Cardiac muscle cell (in vitro differentiated cells and primary cell): Measurements from ENCODE around the gene JAKMIP2. TPM values are rescaled to one million over a fixed set of nuclear protein-coding genes. Genes with fewer than 3 reads are reported as not detected.

Source experiments
- DNase-seq, 2 donors: peaks; one replicate each; pipeline versions ENCODE4 v3.0.0 to v3.0.0-alpha.2; 2010 to 2017; ENCODE audit warnings: low read depth in 1 of 2, low spot score in 1 of 2
- H3K27ac ChIP-seq: fragments of 200-600 bp; sonication (generic); 2 replicates; pipeline ENCODE4 v1.5.1; 2016
- H3K27me3 ChIP-seq: fragments of 200-600 bp; sonication (generic); 2 replicates; pipeline ENCODE4 v1.6.0; 2016; ENCODE audit warnings: control low read depth
- H3K36me3 ChIP-seq: fragments of 200-600 bp; sonication (generic); 2 replicates; pipeline ENCODE4 v1.5.1; 2016; ENCODE audit warnings: control low read depth
- H3K4me1 ChIP-seq: fragments of 200-600 bp; sonication (generic); 2 replicates; pipeline ENCODE4 v1.8.1; 2017; ENCODE audit warnings: low read depth, mild to moderate bottlenecking, mixed run types
- H3K4me3 ChIP-seq: fragments of 200-600 bp; sonication (generic); 2 replicates; pipeline ENCODE4 v1.5.1; 2016; ENCODE audit warnings: mild to moderate bottlenecking
- H3K9me3 ChIP-seq: fragments of 200-600 bp; sonication (generic); 2 replicates; pipeline ENCODE4 v1.5.1; 2017; ENCODE audit warnings: low read depth, mild to moderate bottlenecking, control low read depth
- polyA plus RNA-seq: library from polyadenylated mRNA; unstranded; fragments of >200 nt; fragmentation: Nextera tagmentation; extraction: Ambion mirVana; gene quantifications from 2 replicates; pipeline ENCODE4 v1.2.1, GENCODE V29; 2016
- total RNA-seq: library from RNA; depleted of rRNA; stranded (reverse); fragments of >200 nt; gene quantifications from 2 replicates; pipeline ENCODE4 v1.2.3, GENCODE V29; 2016
- TF ChIP-seq, protein P1 (sequence below): IDR thresholded peaks from 2 replicates; pipeline ENCODE4 v1.5.1; 2012; ENCODE audit warnings: low read depth, mild to moderate bottlenecking, low read length

The JAKMIP2 gene
- total and polyA plus RNA-seq, 2 experiments from 2014 or later, result 14.5 to 15.9 TPM

DNA sequence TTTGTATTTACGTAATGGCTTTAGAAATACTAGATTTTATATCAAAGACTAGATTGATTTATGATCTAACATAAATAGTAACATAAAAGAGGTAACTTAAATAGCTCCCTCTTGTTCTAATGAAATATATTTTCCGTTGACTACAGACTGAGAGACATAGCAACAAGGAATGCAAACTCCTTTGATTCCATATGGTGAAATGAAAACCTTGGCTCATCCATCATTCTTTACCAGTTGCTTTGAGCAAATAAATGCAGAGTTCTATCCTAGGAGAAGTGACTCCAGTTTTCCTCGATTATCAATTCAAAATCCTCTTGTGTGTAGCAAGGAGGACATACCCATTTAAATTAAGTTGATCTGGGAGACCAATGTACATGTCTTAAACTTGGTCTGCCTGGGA is 18.0 kb upstream of the JAKMIP2 start:
- TF ChIP-seq, protein P1, sequence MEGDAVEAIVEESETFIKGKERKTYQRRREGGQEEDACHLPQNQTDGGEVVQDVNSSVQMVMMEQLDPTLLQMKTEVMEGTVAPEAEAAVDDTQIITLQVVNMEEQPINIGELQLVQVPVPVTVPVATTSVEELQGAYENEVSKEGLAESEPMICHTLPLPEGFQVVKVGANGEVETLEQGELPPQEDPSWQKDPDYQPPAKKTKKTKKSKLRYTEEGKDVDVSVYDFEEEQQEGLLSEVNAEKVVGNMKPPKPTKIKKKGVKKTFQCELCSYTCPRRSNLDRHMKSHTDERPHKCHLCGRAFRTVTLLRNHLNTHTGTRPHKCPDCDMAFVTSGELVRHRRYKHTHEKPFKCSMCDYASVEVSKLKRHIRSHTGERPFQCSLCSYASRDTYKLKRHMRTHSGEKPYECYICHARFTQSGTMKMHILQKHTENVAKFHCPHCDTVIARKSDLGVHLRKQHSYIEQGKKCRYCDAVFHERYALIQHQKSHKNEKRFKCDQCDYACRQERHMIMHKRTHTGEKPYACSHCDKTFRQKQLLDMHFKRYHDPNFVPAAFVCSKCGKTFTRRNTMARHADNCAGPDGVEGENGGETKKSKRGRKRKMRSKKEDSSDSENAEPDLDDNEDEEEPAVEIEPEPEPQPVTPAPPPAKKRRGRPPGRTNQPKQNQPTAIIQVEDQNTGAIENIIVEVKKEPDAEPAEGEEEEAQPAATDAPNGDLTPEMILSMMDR, result no peak
- Histone ChIP-seq H3K4me1 (no peaks in the 10 kb centered on the region), H3K36me3 (no peaks in the 10 kb centered on the region)

GRCh38 chr5:147796556-147797308 is 14.2 kb upstream of the JAKMIP2 start:
- no peak overlapping the region for H3K27ac ChIP-seq
- no peaks in the 10 kb centered on the region for H3K9me3 ChIP-seq
- no peak for DNase-seq
- H3K27me3 ChIP-seq, result no peaks in the 10 kb centered on the region
- no peak overlapping the region for H3K4me3 ChIP-seq
- no peaks in the 10 kb centered on the region for H3K36me3 ChIP-seq
- TF ChIP-seq, protein P1, result no peak
- H3K4me1 ChIP-seq, result no peaks in the 10 kb centered on the region

More for the DNA sequence above, 18.0 kb upstream of the JAKMIP2 start:
- DNase-seq, result no peak
- no peak overlapping the region for H3K4me3 ChIP-seq
- H3K27me3 ChIP-seq, result no peaks in the 10 kb centered on the region
- H3K9me3 ChIP-seq, result no peaks in the 10 kb centered on the region
- no peak overlapping the region for H3K27ac ChIP-seq

DNA sequence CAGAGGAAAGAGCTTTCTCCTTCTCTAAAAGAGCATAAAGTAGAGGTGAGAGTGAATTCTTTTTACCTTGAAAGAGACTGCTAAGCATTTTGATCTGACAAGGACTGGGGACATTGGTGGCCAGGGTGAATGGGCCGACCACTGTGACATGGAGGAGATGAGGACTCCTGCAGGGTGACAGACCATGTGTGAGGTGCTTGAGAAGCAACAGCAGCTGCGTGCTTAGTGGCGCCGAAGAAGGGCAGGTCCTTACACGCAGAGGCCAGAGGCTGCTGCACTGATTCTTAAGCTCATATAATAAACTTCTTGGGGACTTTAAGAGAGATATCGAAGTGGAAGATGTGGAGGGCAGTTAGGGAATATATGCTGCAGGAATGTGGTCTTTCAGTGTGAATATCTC is 8.7 kb upstream of the JAKMIP2 start:
- H3K36me3 ChIP-seq, result no peaks in the 10 kb centered on the region
- TF ChIP-seq, protein P1, result no peak
- H3K9me3 ChIP-seq, result no peaks in the 10 kb centered on the region
- H3K27me3 ChIP-seq, result no peaks in the 10 kb centered on the region
- H3K4me3 ChIP-seq, result no peak overlapping the region
- no peak overlapping the region for H3K27ac ChIP-seq
- H3K4me1 ChIP-seq, result no peaks in the 10 kb centered on the region
- DNase-seq, result no peak

- no peaks in the 10 kb centered on the region for H3K27me3 ChIP-seq
- no peaks in the 10 kb centered on the region for H3K9me3 ChIP-seq
- H3K27ac ChIP-seq, result no peak overlapping the region
- H3K36me3 ChIP-seq, result no peaks in the 10 kb centered on the region
- no peak for DNase-seq
- no peaks in the 10 kb centered on the region for H3K4me1 ChIP-seq
- TF ChIP-seq, protein P1, result no peak
- no peak overlapping the region for H3K4me3 ChIP-seq
Observed at GRCh38 chr5:147789820-147790219, 7.3 kb upstream of the JAKMIP2 start.

- H3K36me3 ChIP-seq, result no peaks in the 10 kb centered on the region
- no peaks in the 10 kb centered on the region for H3K9me3 ChIP-seq
- H3K4me1 ChIP-seq, result no peaks in the 10 kb centered on the region
- no peak for DNase-seq
- H3K27me3 ChIP-seq, result no peaks in the 10 kb centered on the region
- H3K4me3 ChIP-seq, result no peak overlapping the region
- no peak overlapping the region for H3K27ac ChIP-seq
- TF ChIP-seq, protein P1, result no peak
Observed at GRCh38 chr5:147788023-147788422, 5.5 kb upstream of the JAKMIP2 start.
